ENCODE results near the gene AOPEP. TPM values are rescaled to one million over a fixed set of nuclear protein-coding genes. Genes with fewer than 3 reads are reported as not detected.

AOPEP gene
- total RNA-seq, 1 experiment from 2014 or later: 32.4 TPM

GRCh38 chr9:95093586-95093985, 367.1 kb downstream of the AOPEP start:
- POLR2A ChIA-PET: interaction anchor here (0.6 to 2.4 kb wide), 3 partner anchors 9 to 1228 kb away, joined by 3 to 5 read pairs (median 4); no protein-coding TSS in a partner anchor

DNA sequence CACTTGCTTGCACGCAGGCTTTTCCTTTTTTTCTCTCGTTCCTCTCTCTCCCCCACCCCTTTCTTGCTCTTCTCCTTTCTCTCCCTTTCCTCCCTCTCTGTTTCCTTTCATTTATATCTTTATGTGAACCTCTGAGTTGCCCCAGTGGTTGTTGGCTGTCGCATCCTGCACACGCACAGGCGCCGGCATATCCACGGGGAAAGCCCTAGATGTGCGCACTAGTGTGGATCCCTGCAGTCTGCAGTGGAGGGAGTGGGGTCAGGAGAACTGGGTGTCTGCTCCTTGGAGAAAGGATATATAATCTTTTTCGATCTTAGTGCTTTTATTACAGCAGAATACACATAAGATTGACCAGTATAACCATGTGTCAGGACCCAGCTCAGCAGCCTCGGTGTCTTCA, 367.5 kb downstream of the AOPEP start:
- no TSS peak for BruUV-seq (replicated peaks)
- intact Hi-C loops (cut with micrococcal nuclease): no loop called here
- CTCF ChIA-PET: interaction anchor here (0.5 to 1.2 kb wide), 3 partner anchors 9 to 406 kb away, joined by 3 read pairs; no protein-coding TSS in a partner anchor
- Mint-ChIP-seq H3K27me3 (ENCODE audit: insufficient read depth, unreplicated experiment) (no peaks in the 10 kb centered on the region), H3K4me1 (ENCODE audit: insufficient read depth, unreplicated experiment) (peaks cover 22% of the 10 kb centered on the region), H3K9me3 (ENCODE audit: unreplicated experiment) (no peaks in the 10 kb centered on the region), H3K27ac (ENCODE audit: low read depth, unreplicated experiment) (no peak overlapping the region), H3K4me3 (ENCODE audit: unreplicated experiment) (no peak overlapping the region), H3K36me3 (ENCODE audit: insufficient read depth, unreplicated experiment) (peaks cover 80% of the 10 kb centered on the region)
- POLR2A ChIA-PET: interaction anchor here (0.6 to 2.4 kb wide), 2 partner anchors 311 to 1227 kb away, joined by 4 to 5 read pairs; no protein-coding TSS in a partner anchor
- TF ChIP-seq, protein P1, sequence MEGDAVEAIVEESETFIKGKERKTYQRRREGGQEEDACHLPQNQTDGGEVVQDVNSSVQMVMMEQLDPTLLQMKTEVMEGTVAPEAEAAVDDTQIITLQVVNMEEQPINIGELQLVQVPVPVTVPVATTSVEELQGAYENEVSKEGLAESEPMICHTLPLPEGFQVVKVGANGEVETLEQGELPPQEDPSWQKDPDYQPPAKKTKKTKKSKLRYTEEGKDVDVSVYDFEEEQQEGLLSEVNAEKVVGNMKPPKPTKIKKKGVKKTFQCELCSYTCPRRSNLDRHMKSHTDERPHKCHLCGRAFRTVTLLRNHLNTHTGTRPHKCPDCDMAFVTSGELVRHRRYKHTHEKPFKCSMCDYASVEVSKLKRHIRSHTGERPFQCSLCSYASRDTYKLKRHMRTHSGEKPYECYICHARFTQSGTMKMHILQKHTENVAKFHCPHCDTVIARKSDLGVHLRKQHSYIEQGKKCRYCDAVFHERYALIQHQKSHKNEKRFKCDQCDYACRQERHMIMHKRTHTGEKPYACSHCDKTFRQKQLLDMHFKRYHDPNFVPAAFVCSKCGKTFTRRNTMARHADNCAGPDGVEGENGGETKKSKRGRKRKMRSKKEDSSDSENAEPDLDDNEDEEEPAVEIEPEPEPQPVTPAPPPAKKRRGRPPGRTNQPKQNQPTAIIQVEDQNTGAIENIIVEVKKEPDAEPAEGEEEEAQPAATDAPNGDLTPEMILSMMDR (IDR thresholded peaks at IDR 0.05; ENCODE audit: unreplicated experiment): no peak
- no peak for DNase-seq (ENCODE audit: unreplicated experiment)

More at GRCh38 chr9:95093586-95093985, 367.1 kb downstream of the AOPEP start:
- no peaks in the 10 kb centered on the region for H3K9me3 Mint-ChIP-seq (ENCODE audit: unreplicated experiment)
- DNase-seq (ENCODE audit: unreplicated experiment): no peak
- no peak overlapping the region for H3K4me3 Mint-ChIP-seq (ENCODE audit: unreplicated experiment)
- peaks cover 83% of the 10 kb centered on the region for H3K36me3 Mint-ChIP-seq (ENCODE audit: insufficient read depth, unreplicated experiment)
- peaks cover 23% of the 10 kb centered on the region for H3K4me1 Mint-ChIP-seq (ENCODE audit: insufficient read depth, unreplicated experiment)
- H3K27me3 Mint-ChIP-seq (ENCODE audit: insufficient read depth, unreplicated experiment): no peaks in the 10 kb centered on the region
- no TSS peak for BruUV-seq (replicated peaks)
- CTCF ChIA-PET: interaction anchor here (1.0 to 1.2 kb wide), 2 partner anchors 9 to 34 kb away, joined by 3 read pairs; no protein-coding TSS in a partner anchor
- TF ChIP-seq, protein P1 (IDR thresholded peaks at IDR 0.05; ENCODE audit: unreplicated experiment): no peak
- no peak overlapping the region for H3K27ac Mint-ChIP-seq (ENCODE audit: low read depth, unreplicated experiment)
- intact Hi-C loops (cut with micrococcal nuclease): no loop called here

DNA sequence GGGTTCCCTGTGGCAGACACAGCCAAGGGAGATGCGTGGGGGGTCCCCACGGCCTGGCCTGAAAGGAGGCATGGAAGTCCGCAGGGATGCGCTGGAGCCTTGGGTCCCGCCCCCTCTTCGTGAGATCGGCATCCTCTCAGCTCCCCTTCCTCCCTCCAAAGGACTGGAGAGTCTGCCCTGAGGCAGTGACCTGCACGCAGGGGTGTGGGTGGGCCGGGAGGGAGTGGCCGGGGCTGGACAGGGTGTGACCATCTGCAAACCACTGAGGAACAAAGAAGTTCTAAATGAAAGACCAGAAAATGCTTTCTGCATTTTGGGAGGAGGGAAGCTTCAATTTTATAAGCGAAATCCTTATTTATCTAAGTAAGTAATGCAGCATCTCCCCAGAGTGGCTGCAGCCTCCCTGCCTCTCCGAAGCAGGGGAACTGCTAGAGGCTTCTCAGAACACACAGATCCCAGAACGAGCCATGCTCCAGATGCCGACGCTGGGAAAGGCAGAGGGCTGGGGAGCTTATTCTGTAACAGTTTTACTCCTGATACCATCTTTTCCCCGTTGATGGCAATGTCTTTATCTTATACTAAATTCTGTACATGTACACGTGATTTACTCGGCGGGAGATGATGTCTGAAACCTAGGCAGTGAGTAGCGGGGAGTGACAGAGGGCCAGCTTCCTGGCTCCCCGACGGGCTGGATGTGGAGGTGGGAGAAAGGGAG, 369.3 kb downstream of the AOPEP start:
- no peak overlapping the region for H3K4me3 Mint-ChIP-seq (ENCODE audit: unreplicated experiment)
- BruUV-seq (replicated peaks): no TSS peak
- ChIA-PET CTCF (interaction anchor here (1.1 to 1.5 kb wide), 2 partner anchors 20 to 36 kb away, joined by 4 to 6 read pairs; no protein-coding TSS in a partner anchor), POLR2A (interaction anchor here (1.5 kb wide), 1 partner anchor 9 kb away, joined by 3 read pairs; no protein-coding TSS in a partner anchor)
- intact Hi-C loops (cut with micrococcal nuclease): no loop called here
- no peaks in the 10 kb centered on the region for H3K27me3 Mint-ChIP-seq (ENCODE audit: insufficient read depth, unreplicated experiment)
- H3K27ac Mint-ChIP-seq (ENCODE audit: low read depth, unreplicated experiment): no peak overlapping the region
- DNase-seq (ENCODE audit: unreplicated experiment): no peak
- H3K36me3 Mint-ChIP-seq (ENCODE audit: insufficient read depth, unreplicated experiment): peaks cover 75% of the 10 kb centered on the region
- TF ChIP-seq, protein P1 (IDR thresholded peaks at IDR 0.05; ENCODE audit: unreplicated experiment): no peak
- no peaks in the 10 kb centered on the region for H3K9me3 Mint-ChIP-seq (ENCODE audit: unreplicated experiment)
- peaks cover 17% of the 10 kb centered on the region for H3K4me1 Mint-ChIP-seq (ENCODE audit: insufficient read depth, unreplicated experiment)

DNA sequence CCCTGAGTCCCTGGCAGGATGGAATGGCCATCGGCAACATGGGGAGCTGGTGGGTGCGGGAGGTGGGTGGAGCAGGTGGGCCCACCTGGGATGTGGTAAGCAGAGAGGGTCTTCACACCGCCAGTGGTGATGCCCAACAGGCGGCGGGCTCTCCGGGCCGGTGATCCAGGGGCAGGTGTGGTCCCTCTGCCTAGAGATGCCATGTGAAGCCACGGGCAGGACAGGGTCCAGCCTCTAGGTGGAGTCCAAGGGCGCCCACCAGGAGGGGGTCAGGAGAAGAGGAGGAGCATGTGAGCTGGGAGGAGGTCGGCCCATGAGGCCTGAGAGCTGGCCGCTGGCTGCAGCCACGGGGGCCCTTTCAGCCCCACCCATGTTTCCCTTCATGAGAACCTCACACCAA, 369.9 kb downstream of the AOPEP start:
- H3K27me3 Mint-ChIP-seq (ENCODE audit: insufficient read depth, unreplicated experiment): no peaks in the 10 kb centered on the region
- peaks cover 70% of the 10 kb centered on the region for H3K36me3 Mint-ChIP-seq (ENCODE audit: insufficient read depth, unreplicated experiment)
- no peak for DNase-seq (ENCODE audit: unreplicated experiment)
- ChIA-PET CTCF (interaction anchor here (1.1 to 1.5 kb wide), 2 partner anchors 19 to 35 kb away, joined by 4 to 6 read pairs; no protein-coding TSS in a partner anchor), POLR2A (no interaction called here)
- intact Hi-C loops (cut with micrococcal nuclease): no loop called here
- no peaks in the 10 kb centered on the region for H3K9me3 Mint-ChIP-seq (ENCODE audit: unreplicated experiment)
- H3K27ac Mint-ChIP-seq (ENCODE audit: low read depth, unreplicated experiment): no peak overlapping the region
- no peak overlapping the region for H3K4me3 Mint-ChIP-seq (ENCODE audit: unreplicated experiment)
- peaks cover 17% of the 10 kb centered on the region for H3K4me1 Mint-ChIP-seq (ENCODE audit: insufficient read depth, unreplicated experiment)
- TF ChIP-seq, protein P1 (IDR thresholded peaks at IDR 0.05; ENCODE audit: unreplicated experiment): no peak
- BruUV-seq (replicated peaks): no TSS peak

Measured in MCF 10A (cell line).